GM18868 (cell line): ENCODE data around the gene ARHGEF10L.

Source experiments
- ATAC-seq: cut with Tn5 transposase; IDR thresholded peaks from one replicate; pipeline ENCODE4 v1.9.1; 2021; ENCODE audit warnings: mild to moderate bottlenecking, moderate library complexity; ENCODE audit not compliant: unreplicated experiment

ARHGEF10L gene

DNA sequence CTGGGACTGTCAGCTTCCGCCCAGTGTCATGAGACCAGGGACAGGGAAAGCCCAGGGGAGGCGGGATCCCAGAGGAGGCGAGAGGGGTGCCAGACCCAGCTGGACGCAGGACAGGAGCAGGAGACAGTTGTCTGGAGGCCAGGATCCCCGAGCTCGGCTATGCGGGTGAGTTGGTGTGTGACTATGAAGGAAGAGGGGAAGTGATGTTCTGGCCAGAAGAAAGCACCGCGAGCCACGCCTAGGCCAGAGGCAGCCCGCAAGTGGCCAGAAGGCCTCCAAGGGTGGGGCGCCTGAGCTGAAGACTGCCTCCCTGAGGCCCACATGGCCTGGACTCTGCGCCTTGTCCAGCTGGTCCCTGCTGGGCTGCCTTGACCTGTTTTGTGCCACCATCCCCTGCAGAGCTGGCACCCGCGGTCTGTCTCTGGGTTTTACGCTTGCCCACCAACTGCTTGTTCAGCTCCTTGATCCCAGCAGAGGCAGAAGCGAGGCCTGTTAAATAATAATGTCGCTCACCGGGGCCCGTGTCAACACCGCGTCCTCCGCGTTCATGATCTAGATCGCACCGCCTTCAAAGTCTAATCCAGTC lies 130.5 kb downstream of the ARHGEF10L start:
- ATAC-seq = no peak

DNA sequence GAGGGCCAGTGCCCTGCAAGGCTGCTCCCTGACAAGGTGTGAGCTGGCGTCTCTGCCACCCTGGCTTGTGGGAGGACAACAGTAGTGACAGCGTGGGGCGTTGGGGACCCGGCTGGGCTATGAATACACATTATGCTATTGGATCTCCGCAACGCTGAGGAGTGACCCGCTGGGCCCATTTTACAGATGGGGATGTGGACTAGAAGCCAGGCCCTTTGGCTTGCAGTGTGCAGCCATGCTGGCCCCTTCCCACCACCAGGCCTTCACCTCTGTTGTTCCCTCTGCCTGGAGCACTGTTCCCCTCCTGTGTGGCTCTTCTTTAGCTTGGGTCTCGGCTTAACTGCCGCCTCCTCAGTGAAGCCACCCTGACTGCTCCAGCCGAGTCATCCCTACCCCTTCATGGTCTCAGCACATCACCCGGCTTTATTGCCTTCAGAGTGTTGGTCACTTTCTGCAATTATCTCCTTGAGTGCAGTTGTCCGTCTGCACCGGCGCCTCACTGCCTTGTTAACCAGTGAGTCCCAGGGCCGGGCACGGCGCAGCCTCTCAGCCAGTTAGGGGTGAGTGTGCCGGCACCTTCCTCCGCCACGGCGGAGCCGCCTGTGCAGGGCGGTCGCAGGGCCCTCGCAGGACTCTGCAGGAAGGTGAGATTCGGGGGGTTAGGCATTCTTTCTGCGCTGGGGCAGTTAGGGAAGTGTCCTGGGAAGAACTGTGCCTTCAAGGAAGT lies 131.3 kb downstream of the ARHGEF10L start:
- ATAC-seq = no peak

DNA sequence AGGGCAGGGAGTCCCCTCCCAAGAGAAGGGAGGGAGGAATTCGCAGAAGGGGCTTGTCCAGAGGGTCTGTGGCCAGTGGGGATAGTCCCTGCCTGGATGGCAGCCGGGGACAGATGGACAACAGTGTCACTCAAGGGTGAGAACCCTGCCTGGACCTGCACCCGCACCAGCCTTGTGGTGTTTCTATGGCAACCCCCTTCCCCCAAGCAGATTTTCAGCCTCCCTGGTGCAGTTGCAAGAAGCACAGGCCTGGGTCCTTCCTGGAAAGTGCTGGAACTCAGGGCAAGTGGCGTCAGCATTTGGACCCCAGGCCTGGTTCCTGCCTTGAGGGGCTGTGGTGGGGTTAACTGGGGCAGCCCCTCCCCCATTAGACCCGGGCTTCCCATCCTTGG lies 131.8 kb downstream of the ARHGEF10L start:
- no peak for ATAC-seq

DNA sequence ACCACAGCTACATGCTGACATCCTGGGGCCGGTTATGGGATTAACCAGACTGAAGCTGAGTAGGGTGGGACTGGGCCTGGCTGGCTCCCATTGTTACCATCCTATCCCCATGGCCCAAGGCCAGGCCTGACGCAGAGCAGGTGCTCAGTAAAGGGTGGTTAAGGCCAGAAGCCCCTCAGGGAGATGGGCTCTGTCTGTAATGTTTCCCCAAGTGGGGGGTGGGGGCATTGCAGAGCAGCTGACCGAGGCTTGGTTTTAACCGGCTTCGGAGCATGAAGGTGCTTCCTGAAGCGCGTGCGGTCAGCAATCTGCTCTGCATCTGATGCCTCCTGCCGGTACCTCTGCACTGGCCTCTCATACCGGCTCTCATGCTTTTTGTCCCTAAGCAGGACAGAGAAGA lies 132.2 kb downstream of the ARHGEF10L start:
- ATAC-seq = no peak

DNA sequence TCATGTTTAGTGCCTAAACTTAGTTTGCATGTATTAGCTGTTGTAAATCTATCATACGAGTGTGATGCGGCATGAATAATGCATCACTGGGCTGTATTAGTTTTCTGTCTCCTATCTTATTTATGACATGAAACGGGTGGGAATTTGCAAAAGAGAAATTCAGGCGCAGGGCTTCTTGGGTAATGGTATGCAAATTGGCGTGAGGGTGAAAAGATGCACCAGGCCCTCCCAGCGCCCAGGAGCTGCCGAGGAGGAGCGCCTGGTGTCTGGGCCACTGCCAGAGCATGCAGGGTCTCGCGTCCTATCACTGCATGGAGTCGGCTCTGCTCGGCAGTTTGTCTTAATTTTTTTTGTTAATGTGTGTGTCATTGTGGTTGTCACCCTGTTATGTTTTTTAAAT lies 132.7 kb downstream of the ARHGEF10L start:
- ATAC-seq = no peak

- no peak for ATAC-seq
Observed at GRCh38 chr1:17673329-17674072, 134.0 kb downstream of the ARHGEF10L start.

- ATAC-seq = no peak
Observed at GRCh38 chr1:17674726-17675500, 135.4 kb downstream of the ARHGEF10L start.

- ATAC-seq = no peak
Observed at GRCh38 chr1:17675744-17676143, 136.2 kb downstream of the ARHGEF10L start.

GRCh38 chr1:17676387-17677060 lies 137.0 kb downstream of the ARHGEF10L start:
- no peak for ATAC-seq

- no peak for ATAC-seq
Observed at GRCh38 chr1:17678011-17678410, 138.5 kb downstream of the ARHGEF10L start.

- ATAC-seq = no peak
Observed at GRCh38 chr1:17679856-17680255, 140.4 kb downstream of the ARHGEF10L start.

DNA sequence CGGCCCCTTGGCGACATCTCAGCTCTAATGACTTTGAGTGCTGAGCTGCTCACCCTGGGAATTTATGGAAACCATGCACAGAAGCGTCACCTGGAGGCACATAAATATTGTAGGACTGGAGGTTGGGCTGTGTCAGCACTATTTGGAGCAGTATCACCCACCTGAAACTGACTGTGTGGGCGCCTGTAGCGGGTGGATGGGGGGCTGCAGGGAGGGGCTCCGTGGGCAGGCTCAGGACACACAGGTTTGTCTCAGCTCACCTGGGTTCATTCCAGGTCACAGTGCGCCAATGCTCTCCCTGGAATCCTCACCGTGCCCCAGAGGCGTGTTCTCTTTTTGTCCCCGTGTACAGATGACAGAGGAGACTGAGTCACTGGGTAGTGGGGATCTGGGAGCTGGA lies 140.8 kb downstream of the ARHGEF10L start:
- no peak for ATAC-seq

- ATAC-seq = no peak
Observed at GRCh38 chr1:17682400-17682799, 142.9 kb downstream of the ARHGEF10L start.

DNA sequence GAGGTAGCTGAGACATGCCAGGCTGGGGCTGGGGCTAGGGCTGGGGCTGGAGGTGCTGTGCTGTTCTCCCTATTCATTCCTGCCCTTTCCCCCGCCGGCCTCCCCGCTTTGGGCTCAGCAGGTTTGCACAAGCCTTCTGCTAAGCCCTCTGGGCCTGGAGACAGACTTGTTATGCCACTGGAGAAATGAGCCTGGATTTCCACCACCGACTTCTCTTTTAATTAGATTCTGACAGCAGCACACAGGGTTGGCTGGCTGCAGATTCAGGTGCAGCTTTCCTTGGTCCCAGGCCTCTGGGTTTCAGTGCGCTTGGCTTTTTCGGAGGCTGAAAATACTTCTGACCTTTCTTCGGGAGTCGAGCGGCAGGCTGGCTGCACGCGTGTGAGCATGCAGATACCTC lies 144.1 kb downstream of the ARHGEF10L start:
- no peak for ATAC-seq

- ATAC-seq = no peak
Observed at GRCh38 chr1:17684810-17685209, 145.3 kb downstream of the ARHGEF10L start.

DNA sequence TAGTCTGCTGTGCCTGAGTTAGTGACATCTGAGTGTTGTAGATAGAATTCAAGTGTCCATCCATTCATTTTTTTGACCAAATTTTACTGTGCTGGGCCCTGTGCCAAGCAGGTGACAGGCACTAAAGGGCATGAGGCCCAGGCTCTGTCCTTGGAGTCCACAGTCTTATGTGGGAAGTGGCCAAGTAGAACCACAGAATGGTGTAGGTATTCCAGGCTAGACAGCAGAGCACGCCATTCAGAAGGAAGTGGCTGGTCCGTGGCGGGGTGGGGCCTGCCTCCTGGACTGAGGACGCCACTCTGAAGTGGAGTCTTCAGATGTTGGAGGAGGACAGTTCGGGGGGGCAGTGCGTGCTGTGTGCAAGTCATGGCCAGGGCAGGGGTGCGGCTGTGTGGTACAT lies 146.8 kb downstream of the ARHGEF10L start:
- no peak for ATAC-seq

DNA sequence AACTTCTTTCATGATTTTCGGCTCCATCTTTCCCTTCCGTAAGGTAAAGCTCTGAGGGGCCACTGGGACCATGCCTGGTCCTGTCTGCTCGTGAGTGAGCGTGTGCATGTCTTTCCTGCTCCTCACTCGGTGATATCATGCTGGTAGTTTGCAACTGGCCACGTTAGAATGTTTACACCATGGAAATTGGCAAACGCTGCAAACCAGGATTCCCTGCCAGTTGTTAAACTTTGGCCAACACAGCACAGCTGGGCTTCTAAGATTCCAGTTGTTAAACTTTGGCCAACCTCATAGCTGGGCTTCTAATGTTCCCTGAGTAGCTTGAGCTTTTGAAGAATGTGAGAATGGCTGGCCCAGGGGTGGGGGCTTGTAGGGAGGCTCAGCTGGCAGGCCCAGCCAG lies 147.6 kb downstream of the ARHGEF10L start:
- no peak for ATAC-seq

- ATAC-seq = no peak
Observed at GRCh38 chr1:17688217-17688810, 148.8 kb downstream of the ARHGEF10L start.

DNA sequence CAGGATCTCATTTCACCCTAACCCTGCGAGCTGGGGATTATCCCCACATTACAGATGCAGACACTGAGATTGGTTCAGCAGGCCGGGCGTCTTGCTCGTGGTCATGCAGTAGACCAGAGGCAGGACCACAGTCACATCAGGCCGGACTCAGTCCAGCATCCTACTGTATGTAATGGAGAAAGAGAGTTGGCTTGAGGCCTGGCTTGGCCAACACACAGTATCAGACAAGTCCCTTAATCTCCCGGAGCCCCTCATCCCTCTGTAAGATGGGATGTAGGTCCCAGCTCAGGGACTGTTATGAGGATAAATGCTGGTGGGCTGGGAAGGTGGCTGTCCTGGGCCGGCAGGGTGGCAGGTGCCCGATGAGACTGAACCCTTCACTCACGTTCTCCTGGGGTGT lies 149.5 kb downstream of the ARHGEF10L start:
- ATAC-seq = no peak

GRCh38 chr1:17690906-17691634 lies 151.6 kb downstream of the ARHGEF10L start:
- no peak for ATAC-seq
